ENCODE measurements around the gene C19orf44.

DNA sequence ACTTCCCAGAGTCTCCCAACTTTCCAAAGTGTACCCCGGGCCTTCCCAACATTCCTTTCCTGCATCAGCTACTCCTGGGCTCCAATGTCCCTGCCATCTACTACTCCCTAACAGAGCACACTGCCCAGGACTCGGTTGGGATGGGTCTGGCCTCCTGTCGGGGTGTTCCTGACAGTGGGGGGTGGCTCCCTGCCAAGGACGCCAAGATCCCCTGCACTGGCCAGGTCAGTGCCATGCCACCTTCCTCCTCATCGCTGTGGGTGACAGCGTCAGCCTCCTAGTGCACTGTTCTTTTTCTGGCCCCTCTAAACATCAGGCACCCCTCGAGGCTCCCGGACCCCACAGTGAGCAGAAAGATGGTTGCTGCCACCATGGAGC is 38.3 kb upstream of the C19orf44 start:
- TF ChIP-seq CTCF (IDR thresholded peaks at IDR 0.05) (no peak), POLR2AphosphoS5 (IDR thresholded peaks at IDR 0.05) (no peak), POLR2A (IDR thresholded peaks at IDR 0.05) (no peak)

Data from breast epithelium (tissue), 3 donors.